Panc1 (cell line): ENCODE data around the gene ROR1. TPM values are rescaled to one million over a fixed set of nuclear protein-coding genes. Genes with fewer than 3 reads are reported as not detected.

ENCODE experiments used
- ATAC-seq: fragments of 200-7000 bp; cut with Tn5 transposase; 2 replicates; pipeline ENCODE4 v1.9.1; 2020; ENCODE audit warnings: mild to moderate bottlenecking, moderate library complexity
- BruUV-seq: library from RNA; stranded (reverse); fragments of 400-500 nt; replicated peaks from 2 replicates; lab custom pipeline; 2021; lab: Mats Ljungman, UMichigan
- CTCF ChIA-PET: fragments of 300-600 bp; sonication (Branson Sonifier 250); formaldehyde crosslinking; loops from one replicate; lab custom pipeline; 2022; ENCODE audit warnings: antibody characterized with exemption; lab: Charles Lee
- POLR2A ChIA-PET: fragments of 300-600 bp; sonication (Branson Sonifier 250); formaldehyde crosslinking; loops from one replicate; lab custom pipeline; 2022; ENCODE audit warnings: antibody characterized with exemption; lab: Charles Lee
- DNase-seq: peaks from one replicate; pipeline ENCODE4 v3.0.0-alpha.2; 2010; ENCODE audit warnings: low read depth, low spot score
- H3K27ac ChIP-seq: 2 replicates; pipeline ENCODE4 v1.5.1; 2011; ENCODE audit warnings: mild to moderate bottlenecking, low read length, inconsistent platforms
- H3K27me3 ChIP-seq: fragments of 200-500 bp; sonication (Bioruptor generic); 2 replicates; pipeline ENCODE4 v1.6.0; 2014; ENCODE audit warnings: low read length, inconsistent platforms; ENCODE audit not compliant: control insufficient read depth, insufficient read depth
- H3K36me3 ChIP-seq: fragments of 200-500 bp; sonication (Bioruptor generic); 2 replicates; pipeline ENCODE4 v1.5.1; 2014; ENCODE audit warnings: inconsistent platforms, mild to moderate bottlenecking, low read length, moderate library complexity; ENCODE audit not compliant: control insufficient read depth, insufficient read depth
- H3K4me1 ChIP-seq: 2 replicates; pipeline ENCODE4 v1.5.1; 2011; ENCODE audit warnings: inconsistent platforms, mild to moderate bottlenecking, low read length, moderate library complexity; ENCODE audit not compliant: control insufficient read depth, insufficient read depth
- H3K4me3 ChIP-seq, 2 experiments: 2 replicates each; pipeline ENCODE4 v1.5.1; 2011 to 2012; ENCODE audit warnings: low read depth in 2 of 2, low read length in 2 of 2, mild to moderate bottlenecking in 2 of 2, inconsistent platforms in 1 of 2, moderate library complexity in 1 of 2
- H3K9me3 ChIP-seq: fragments of 200-500 bp; sonication (Bioruptor generic); 2 replicates; pipeline ENCODE4 v1.5.1; 2014; ENCODE audit warnings: low read depth, mild to moderate bottlenecking, inconsistent platforms, low read length, moderate library complexity; ENCODE audit not compliant: control insufficient read depth, insufficient read depth
- CTCF ChIP-seq: fragments of 450-650 bp; IDR thresholded peaks from 2 replicates; pipeline ENCODE4 v1.5.1; 2017; ENCODE audit warnings: mild to moderate bottlenecking
- POLR2AphosphoS5 ChIP-seq: IDR thresholded peaks from 2 replicates; pipeline ENCODE4 v1.6.1; 2012; ENCODE audit warnings: mild to moderate bottlenecking, low read depth, low read length, moderate library complexity
- REST ChIP-seq, 2 experiments: IDR thresholded peaks; 2 replicates each; pipeline ENCODE4 v1.6.1; 2011 to 2012; ENCODE audit warnings: low read depth in 2 of 2, control low read depth in 1 of 2, low read length in 1 of 2, mild to moderate bottlenecking in 1 of 2, moderate library complexity in 1 of 2; ENCODE audit not compliant: insufficient read depth in 1 of 2
- SIN3A ChIP-seq: IDR thresholded peaks from 2 replicates; pipeline ENCODE4 v1.6.1; 2012; ENCODE audit warnings: low read depth, mild to moderate bottlenecking, low read length, moderate library complexity, borderline replicate concordance; ENCODE audit not compliant: insufficient read depth
- TCF7L2 ChIP-seq: IDR thresholded peaks from 2 replicates; pipeline ENCODE4 v1.6.1; 2011; ENCODE audit warnings: mild to moderate bottlenecking, low read depth, low read length, inconsistent platforms
- in situ Hi-C: cut with HindIII; loops from 2 replicates; pipeline ENCODE4 v1.10.0; 2016; ENCODE audit warnings: low sequenced_read_pairs, low pct_unique_long_range_greater_than_20kb
- intact Hi-C: fragments of 100-400 bp; cut with micrococcal nuclease; formaldehyde crosslinking; loops from one replicate; pipeline ENCODE4 v1.10.0; 2022; ENCODE audit not compliant: unreplicated experiment
- total RNA-seq: library from RNA; stranded (reverse); gene quantifications from one replicate; pipeline ENCODE4 v1.2.1, GENCODE V29; 2021; ENCODE audit not compliant: unreplicated experiment

ROR1 gene
- total RNA-seq, 1 experiment from 2014 or later = 19.3 TPM

DNA sequence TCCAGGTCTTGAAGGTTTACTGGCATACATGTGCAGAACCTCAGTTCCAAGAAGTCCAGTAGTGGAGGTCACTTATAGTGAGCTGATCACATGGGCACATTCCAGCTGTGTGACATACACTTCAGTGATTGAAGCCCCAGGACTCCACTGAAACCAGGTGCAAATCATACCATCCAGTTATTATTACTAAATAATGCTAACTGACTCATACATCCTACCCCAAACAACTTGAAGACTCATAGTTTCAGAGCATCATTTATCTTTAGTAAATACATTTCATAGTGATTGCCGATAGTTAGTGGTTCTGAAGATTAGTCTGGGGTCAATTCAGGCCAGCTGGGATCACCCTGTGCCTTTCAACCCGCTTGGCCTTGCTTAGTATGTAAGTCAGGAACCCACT lies 291.8 kb downstream of the ROR1 start:
- in situ Hi-C loops = no loop called here
- intact Hi-C loops = no loop called here

GRCh38 chr1:64072089-64072793 lies 298.4 kb downstream of the ROR1 start:
- DNase-seq = no peak
- no TSS peak for BruUV-seq
- H3K4me1 ChIP-seq = peaks cover 13% of the 10 kb centered on the region; the same call in 1 of the 2 replicates
- no peak for TF ChIP-seq CTCF
- TF ChIP-seq REST (IDR thresholded peaks at IDR 0.05; ENCODE audit: insufficient read depth in 1 of 2, low read depth in 2 of 2, low read length in 1 of 2) = no peak
- no peak for TF ChIP-seq TCF7L2
- H3K4me3 ChIP-seq = no peak overlapping the region
- H3K27me3 ChIP-seq = no peaks in the 10 kb centered on the region
- no peaks in the 10 kb centered on the region for H3K36me3 ChIP-seq
- peak; percentile 67 for ATAC-seq
- in situ Hi-C loops (no loop called here), intact Hi-C loops (no loop called here)
- ChIA-PET POLR2A (no interaction called here), CTCF (no interaction called here)
- H3K27ac ChIP-seq = no peak overlapping the region
- H3K9me3 ChIP-seq = no peaks in the 10 kb centered on the region

More for the DNA sequence above, 291.8 kb downstream of the ROR1 start:
- H3K36me3 ChIP-seq = no peaks in the 10 kb centered on the region
- H3K4me1 ChIP-seq = peaks cover 5% of the 10 kb centered on the region; the same call in 1 of the 2 replicates
- no peak overlapping the region for H3K4me3 ChIP-seq
- no peaks in the 10 kb centered on the region for H3K9me3 ChIP-seq
- ChIA-PET CTCF (no interaction called here), POLR2A (no interaction called here)
- ATAC-seq (no peak), DNase-seq (no peak)
- no TSS peak for BruUV-seq
- no peaks in the 10 kb centered on the region for H3K27me3 ChIP-seq
- H3K27ac ChIP-seq = no peak overlapping the region
- TF ChIP-seq TCF7L2 = no peak
- TF ChIP-seq REST (IDR thresholded peaks at IDR 0.05; ENCODE audit: insufficient read depth in 1 of 2, low read depth in 2 of 2, low read length in 1 of 2) = no peak
- TF ChIP-seq SIN3A = no peak
- TF ChIP-seq CTCF = no peak
- TF ChIP-seq POLR2AphosphoS5 = no peak
